ENCODE measurements around the gene PTGR2. TPM values are rescaled to one million over a fixed set of nuclear protein-coding genes. Genes with fewer than 3 reads are reported as not detected.
"Not testable (repeated sequence)": the region's sequence is repeated elsewhere in the genome, so short reads cannot be mapped to it uniquely, and the experiment has no call there.

Gene PTGR2
- total RNA-seq, 1 donor, result 5.6 TPM

GRCh38 chr14:73889376-73889775 is 37.7 kb downstream of the PTGR2 start:
- TF ChIP-seq, protein P1, sequence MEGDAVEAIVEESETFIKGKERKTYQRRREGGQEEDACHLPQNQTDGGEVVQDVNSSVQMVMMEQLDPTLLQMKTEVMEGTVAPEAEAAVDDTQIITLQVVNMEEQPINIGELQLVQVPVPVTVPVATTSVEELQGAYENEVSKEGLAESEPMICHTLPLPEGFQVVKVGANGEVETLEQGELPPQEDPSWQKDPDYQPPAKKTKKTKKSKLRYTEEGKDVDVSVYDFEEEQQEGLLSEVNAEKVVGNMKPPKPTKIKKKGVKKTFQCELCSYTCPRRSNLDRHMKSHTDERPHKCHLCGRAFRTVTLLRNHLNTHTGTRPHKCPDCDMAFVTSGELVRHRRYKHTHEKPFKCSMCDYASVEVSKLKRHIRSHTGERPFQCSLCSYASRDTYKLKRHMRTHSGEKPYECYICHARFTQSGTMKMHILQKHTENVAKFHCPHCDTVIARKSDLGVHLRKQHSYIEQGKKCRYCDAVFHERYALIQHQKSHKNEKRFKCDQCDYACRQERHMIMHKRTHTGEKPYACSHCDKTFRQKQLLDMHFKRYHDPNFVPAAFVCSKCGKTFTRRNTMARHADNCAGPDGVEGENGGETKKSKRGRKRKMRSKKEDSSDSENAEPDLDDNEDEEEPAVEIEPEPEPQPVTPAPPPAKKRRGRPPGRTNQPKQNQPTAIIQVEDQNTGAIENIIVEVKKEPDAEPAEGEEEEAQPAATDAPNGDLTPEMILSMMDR (IDR thresholded peaks at IDR 0.05; ENCODE audit: insufficient read depth, low read depth, low read length), result no peak
- no peak overlapping the region for H3K4me3 ChIP-seq (ENCODE audit: low read depth, low read length)
- no peak for DNase-seq (ENCODE audit: low read depth)

DNA sequence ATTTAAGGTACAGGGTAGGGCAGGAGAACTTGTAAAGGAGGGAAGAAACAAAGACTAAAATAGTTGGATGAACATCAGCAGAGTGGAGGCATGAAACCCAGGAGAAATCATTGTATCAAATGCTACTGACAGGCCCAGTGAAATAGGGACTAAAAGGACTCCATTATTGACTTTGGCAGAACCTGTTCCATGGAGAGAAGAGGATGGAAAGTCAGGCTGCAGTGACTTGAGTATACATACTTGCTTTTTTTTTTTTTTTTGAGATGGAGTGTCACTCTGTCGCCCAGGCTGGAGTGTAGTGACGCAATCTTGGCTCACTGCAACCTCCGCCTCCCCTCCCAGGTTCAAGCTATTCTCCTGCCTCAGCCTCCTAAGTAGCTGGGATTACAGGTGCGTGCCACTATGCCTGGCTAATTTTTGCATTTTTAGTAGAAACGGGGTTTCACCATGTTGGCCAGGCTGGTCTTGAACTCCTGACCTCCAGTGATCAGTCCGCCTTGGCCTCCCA is 42.6 kb downstream of the PTGR2 start:
- DNase-seq (ENCODE audit: low read depth); H3K4me3 ChIP-seq (ENCODE audit: low read depth, low read length): not testable (repeated sequence)

GRCh38 chr14:73895939-73896338 is 44.3 kb downstream of the PTGR2 start:
- H3K4me3 ChIP-seq (ENCODE audit: low read depth, low read length), result no peak overlapping the region
- no peak for DNase-seq (ENCODE audit: low read depth)
- TF ChIP-seq, protein P1 (IDR thresholded peaks at IDR 0.05; ENCODE audit: insufficient read depth, low read depth, low read length), result no peak

DNA sequence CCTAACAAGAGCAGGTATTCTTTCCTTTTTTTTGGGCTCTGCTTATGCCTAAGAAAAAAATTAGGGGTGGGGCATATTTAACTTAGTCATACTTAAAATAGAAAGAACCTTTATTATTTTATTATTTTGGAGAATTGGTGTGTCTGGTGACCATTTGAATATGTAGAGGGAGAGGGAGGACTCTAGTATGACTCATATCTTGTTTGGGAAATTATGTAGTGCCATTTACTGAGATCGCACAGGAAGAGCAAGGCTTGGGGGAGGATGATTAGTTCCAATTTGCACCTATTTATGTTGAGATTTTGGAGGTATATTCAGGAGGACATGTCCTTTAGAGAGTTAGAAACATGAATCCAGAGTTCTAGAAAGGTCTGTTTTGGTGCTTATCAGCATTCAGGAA is 44.9 kb downstream of the PTGR2 start:
- H3K4me3 ChIP-seq (ENCODE audit: low read depth, low read length), result no peak overlapping the region
- peak; percentile 53 for DNase-seq (ENCODE audit: low read depth)
- TF ChIP-seq, protein P1 (IDR thresholded peaks at IDR 0.05; ENCODE audit: insufficient read depth, low read depth, low read length), result no peak

DNA sequence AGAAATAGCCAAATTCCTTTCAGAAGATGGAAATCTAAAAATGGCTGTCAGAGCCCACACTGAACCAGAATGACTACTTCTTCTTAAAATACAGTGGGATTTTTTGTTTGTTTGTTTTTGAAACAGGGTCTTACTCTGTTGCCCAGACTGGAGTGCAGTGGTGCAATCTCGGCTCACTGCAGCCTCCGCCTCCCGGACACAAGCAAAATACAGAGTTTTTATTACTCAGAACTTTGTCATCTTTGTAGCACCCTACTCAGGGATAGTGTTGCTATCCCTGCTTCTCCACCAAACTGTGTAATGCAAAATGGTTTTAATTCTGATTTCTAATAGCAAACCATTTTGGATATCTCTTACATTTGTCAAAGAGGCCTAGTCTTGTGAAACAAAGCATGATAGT is 51.4 kb downstream of the PTGR2 start:
- TF ChIP-seq, protein P1 (IDR thresholded peaks at IDR 0.05; ENCODE audit: insufficient read depth, low read depth, low read length), result no peak
- no peak overlapping the region for H3K4me3 ChIP-seq (ENCODE audit: low read depth, low read length)
- DNase-seq (ENCODE audit: low read depth), result no peak

DNA sequence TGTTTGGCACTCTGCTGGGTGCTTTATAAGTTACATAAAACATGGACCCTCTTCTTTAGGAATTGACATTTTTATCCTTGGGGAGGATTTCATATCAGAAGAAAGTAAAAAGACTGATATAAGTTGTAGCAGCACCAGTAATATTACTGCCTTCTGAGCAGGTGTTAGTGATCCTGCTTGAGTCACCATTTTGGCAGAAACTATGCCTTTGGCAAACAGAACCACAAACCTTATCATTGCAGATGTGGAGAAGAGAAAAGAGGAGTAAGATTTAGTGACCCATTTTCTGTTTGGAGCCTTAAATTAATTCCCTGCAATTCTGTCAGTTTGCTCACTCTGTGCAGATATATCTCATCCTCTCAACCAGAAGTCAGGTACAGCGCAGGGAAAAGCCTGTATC is 58.0 kb downstream of the PTGR2 start:
- DNase-seq (ENCODE audit: low read depth), result no peak

GRCh38 chr14:73913256-73913655 is 61.6 kb downstream of the PTGR2 start:
- DNase-seq (ENCODE audit: low read depth), result peak; percentile 49
- H3K4me3 ChIP-seq (ENCODE audit: low read depth, low read length), result no peak overlapping the region
- TF ChIP-seq, protein P1 (IDR thresholded peaks at IDR 0.05; ENCODE audit: insufficient read depth, low read depth, low read length), result no peak

More for the DNA sequence above, 58.0 kb downstream of the PTGR2 start:
- H3K4me3 ChIP-seq (ENCODE audit: low read depth, low read length), result no peak overlapping the region
- TF ChIP-seq, protein P1 (IDR thresholded peaks at IDR 0.05; ENCODE audit: insufficient read depth, low read depth, low read length), result no peak
